ENCODE measurements around the gene MMEL1.
"Not testable (repeated sequence)": the region's sequence is repeated elsewhere in the genome, so short reads cannot be mapped to it uniquely, and the experiment has no call there.

GRCh38 chr1:2654443-2654948, 21.7 kb upstream of the MMEL1 start:
- TF ChIP-seq CTCF (conservative IDR thresholded peaks at IDR 0.05 in 1 of 2, IDR thresholded peaks at IDR 0.05 in 1 of 2; ENCODE audit: low read depth in 1 of 2, low read length in 2 of 2); EZH2 (IDR thresholded peaks at IDR 0.05; ENCODE audit: low read length, missing control alignments): not testable (repeated sequence)

All from fibroblast of lung (primary cell).